ENCODE data around the gene LAT.
"Not testable (repeated sequence)": the region's sequence is repeated elsewhere in the genome, so short reads cannot be mapped to it uniquely, and the experiment has no call there.

Gene LAT

GRCh38 chr16:28964072-28964471, 20.8 kb upstream of the LAT start:
- no peak overlapping the region for H3K27ac ChIP-seq (ENCODE audit: low read length)
- no peak for DNase-seq
- no peaks in the 10 kb centered on the region for H3K27me3 ChIP-seq (replicated peaks; ENCODE audit: insufficient read depth, low read length)
- peaks cover 5% of the 10 kb centered on the region; the same call in 1 of the 2 replicates for H3F3A ChIP-seq (ENCODE audit: insufficient read depth, low read length)
- H3K9me3 ChIP-seq (replicated peaks; ENCODE audit: insufficient read depth, low read length) = no peaks in the 10 kb centered on the region
- no peak overlapping the region for H3K9ac ChIP-seq (ENCODE audit: low read length)
- H3K4me3 ChIP-seq (ENCODE audit: low read length) = no peak overlapping the region
- no peaks in the 10 kb centered on the region for H3K4me1 ChIP-seq (ENCODE audit: low read length)
- peaks cover 5% of the 10 kb centered on the region for H3K36me3 ChIP-seq (replicated peaks; ENCODE audit: insufficient read depth, low read length)
- H2AFZ ChIP-seq (ENCODE audit: low read length) = no peak overlapping the region
- no peaks in the 10 kb centered on the region for H3K9me2 ChIP-seq (replicated peaks; ENCODE audit: insufficient read depth, low read length)
- TF ChIP-seq EZH2phosphoT487 (IDR thresholded peaks at IDR 0.05; ENCODE audit: low read length) (no peak), CTCF (IDR thresholded peaks at IDR 0.05; ENCODE audit: low read length) (no peak), EZH2 (optimal IDR thresholded peaks at IDR 0.05; ENCODE audit: low read depth, low read length) (no peak)
- H4K20me1 ChIP-seq (ENCODE audit: insufficient read depth, low read length) = no peaks in the 10 kb centered on the region
- no peaks in the 10 kb centered on the region for H3K79me2 ChIP-seq (ENCODE audit: low read length)
- no peak overlapping the region for H3K4me2 ChIP-seq (ENCODE audit: low read depth, low read length)

- no peaks in the 10 kb centered on the region for H4K20me1 ChIP-seq (ENCODE audit: insufficient read depth, low read length)
- peaks cover 5% of the 10 kb centered on the region for H3K36me3 ChIP-seq (replicated peaks; ENCODE audit: insufficient read depth, low read length)
- TF ChIP-seq CTCF (IDR thresholded peaks at IDR 0.05; ENCODE audit: low read length) (no peak), EZH2phosphoT487 (IDR thresholded peaks at IDR 0.05; ENCODE audit: low read length) (no peak), EZH2 (optimal IDR thresholded peaks at IDR 0.05; ENCODE audit: low read depth, low read length) (no peak)
- H3K9me3 ChIP-seq (replicated peaks; ENCODE audit: insufficient read depth, low read length) = no peaks in the 10 kb centered on the region
- no peak overlapping the region for H3K27ac ChIP-seq (ENCODE audit: low read length)
- no peak overlapping the region for H3K9ac ChIP-seq (ENCODE audit: low read length)
- no peaks in the 10 kb centered on the region for H3K9me2 ChIP-seq (replicated peaks; ENCODE audit: insufficient read depth, low read length)
- no peaks in the 10 kb centered on the region for H3K79me2 ChIP-seq (ENCODE audit: low read length)
- no peaks in the 10 kb centered on the region for H3K27me3 ChIP-seq (replicated peaks; ENCODE audit: insufficient read depth, low read length)
- H3F3A ChIP-seq (ENCODE audit: insufficient read depth, low read length) = peaks cover 5% of the 10 kb centered on the region; the same call in 1 of the 2 replicates
- H3K4me2 ChIP-seq (ENCODE audit: low read depth, low read length) = no peak overlapping the region
- no peaks in the 10 kb centered on the region for H3K4me1 ChIP-seq (ENCODE audit: low read length)
- DNase-seq = no peak
- H2AFZ ChIP-seq (ENCODE audit: low read length) = no peak overlapping the region
- H3K4me3 ChIP-seq (ENCODE audit: low read length) = no peak overlapping the region
Measured at GRCh38 chr16:28964496-28964895, 20.4 kb upstream of the LAT start.

GRCh38 chr16:28967156-28967555, 17.7 kb upstream of the LAT start:
- Histone ChIP-seq H3K9ac (ENCODE audit: low read length) (no peak overlapping the region), H3K9me3 (replicated peaks; ENCODE audit: insufficient read depth, low read length) (no peaks in the 10 kb centered on the region)

GRCh38 chr16:28969696-28970095, 15.2 kb upstream of the LAT start:
- not testable (repeated sequence) for H3K27ac ChIP-seq (ENCODE audit: low read length); H4K20me1 ChIP-seq (ENCODE audit: insufficient read depth, low read length); H3K4me3 ChIP-seq (ENCODE audit: low read length); DNase-seq; H2AFZ ChIP-seq (ENCODE audit: low read length); H3K9me2 ChIP-seq (replicated peaks; ENCODE audit: insufficient read depth, low read length); H3K9ac ChIP-seq (ENCODE audit: low read length); H3K27me3 ChIP-seq (replicated peaks; ENCODE audit: insufficient read depth, low read length); H3K4me2 ChIP-seq (ENCODE audit: low read depth, low read length); H3K9me3 ChIP-seq (replicated peaks; ENCODE audit: insufficient read depth, low read length); H3K4me1 ChIP-seq (ENCODE audit: low read length); H3K36me3 ChIP-seq (replicated peaks; ENCODE audit: insufficient read depth, low read length); H3K79me2 ChIP-seq (ENCODE audit: low read length)
- H3F3A ChIP-seq (ENCODE audit: insufficient read depth, low read length) = peaks cover 16% of the 10 kb centered on the region; the same call in 1 of the 2 replicates

More at GRCh38 chr16:28967156-28967555, 17.7 kb upstream of the LAT start:
- H3K36me3 ChIP-seq (replicated peaks; ENCODE audit: insufficient read depth, low read length) = peaks cover 5% of the 10 kb centered on the region
- H3K4me2 ChIP-seq (ENCODE audit: low read depth, low read length) = no peak overlapping the region
- H3K27me3 ChIP-seq (replicated peaks; ENCODE audit: insufficient read depth, low read length) = no peaks in the 10 kb centered on the region
- no peaks in the 10 kb centered on the region for H3K4me1 ChIP-seq (ENCODE audit: low read length)
- H3K27ac ChIP-seq (ENCODE audit: low read length) = no peak overlapping the region
- TF ChIP-seq EZH2phosphoT487 (IDR thresholded peaks at IDR 0.05; ENCODE audit: low read length) = no peak
- no peak for TF ChIP-seq EZH2 (optimal IDR thresholded peaks at IDR 0.05; ENCODE audit: low read depth, low read length)
- no peak for TF ChIP-seq CTCF (IDR thresholded peaks at IDR 0.05; ENCODE audit: low read length)
- no peak overlapping the region for H2AFZ ChIP-seq (ENCODE audit: low read length)
- no peaks in the 10 kb centered on the region for H3K9me2 ChIP-seq (replicated peaks; ENCODE audit: insufficient read depth, low read length)
- peaks cover 5% of the 10 kb centered on the region; the same call in 1 of the 2 replicates for H3F3A ChIP-seq (ENCODE audit: insufficient read depth, low read length)
- no peaks in the 10 kb centered on the region for H3K79me2 ChIP-seq (ENCODE audit: low read length)
- H3K4me3 ChIP-seq (ENCODE audit: low read length) = no peak overlapping the region
- DNase-seq = no peak
- no peaks in the 10 kb centered on the region for H4K20me1 ChIP-seq (ENCODE audit: insufficient read depth, low read length)

Data from MM.1S (cell line).